GM19438 (cell line): Measurements from ENCODE around the gene PTH2.

Experiments
- ATAC-seq: cut with Tn5 transposase; IDR thresholded peaks from one replicate; pipeline ENCODE4 v1.9.1; 2021; ENCODE audit warnings: low read depth; ENCODE audit not compliant: unreplicated experiment

PTH2 gene

DNA sequence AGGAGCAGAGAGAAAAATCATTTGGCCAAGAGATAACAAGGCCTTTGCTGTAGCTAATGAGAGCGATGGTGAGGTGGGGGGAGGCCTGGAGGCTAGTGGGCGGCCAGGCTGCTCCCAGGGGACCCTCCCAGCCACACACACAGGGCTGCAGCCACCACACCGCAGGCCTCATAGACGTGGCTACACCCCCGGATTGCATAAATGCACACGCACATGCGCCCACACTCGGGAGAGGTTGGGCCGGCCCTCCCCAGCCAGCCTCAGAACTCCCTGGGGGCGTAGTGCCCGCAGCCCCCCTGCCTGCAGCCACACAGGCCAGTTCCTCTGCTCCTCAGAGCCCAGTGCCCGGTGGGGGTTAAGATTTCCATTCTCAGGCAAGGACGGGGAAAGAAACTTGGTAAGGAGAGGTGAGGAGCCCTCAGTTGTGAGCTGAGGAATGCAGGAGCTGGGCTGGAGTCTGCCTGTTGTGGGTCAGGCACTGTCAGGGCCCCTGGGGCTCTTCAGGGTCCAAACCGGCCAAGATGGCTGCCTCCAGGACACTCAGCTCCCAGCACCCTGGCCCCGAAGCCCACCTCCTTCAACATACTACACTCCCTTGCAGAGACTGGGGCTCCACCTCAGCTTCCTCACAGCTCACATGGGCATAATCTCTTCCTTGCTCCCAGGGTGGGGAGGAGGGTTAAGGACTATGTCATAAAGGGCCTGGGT is 8.0 kb downstream of the PTH2 start:
- ATAC-seq = no peak

DNA sequence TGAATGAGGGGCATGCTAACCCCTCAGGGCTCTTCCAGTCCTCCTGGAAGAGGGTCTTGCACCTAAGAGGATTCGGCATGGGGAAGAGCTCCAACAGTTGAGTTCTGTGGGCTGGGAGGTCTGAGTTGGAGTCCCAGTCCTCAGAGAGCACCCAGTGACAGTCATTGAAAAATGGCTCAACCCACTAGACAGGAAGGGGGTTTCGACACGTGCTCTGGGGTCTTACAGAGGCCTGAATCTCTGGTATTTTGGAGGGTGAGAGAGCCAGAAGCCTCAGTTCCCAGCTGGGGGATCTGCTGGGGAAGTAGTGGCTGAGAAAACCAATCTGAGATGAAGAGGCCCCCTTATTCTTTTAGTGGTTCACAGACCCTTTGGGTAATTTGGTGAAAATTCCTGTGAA is 9.0 kb downstream of the PTH2 start:
- ATAC-seq = no peak

- no peak for ATAC-seq
Measured at GRCh38 chr19:49413348-49413747, 9.9 kb downstream of the PTH2 start.

GRCh38 chr19:49411681-49412326 is 11.4 kb downstream of the PTH2 start:
- no peak for ATAC-seq

GRCh38 chr19:49409441-49410029 is 13.7 kb downstream of the PTH2 start:
- ATAC-seq = no peak

DNA sequence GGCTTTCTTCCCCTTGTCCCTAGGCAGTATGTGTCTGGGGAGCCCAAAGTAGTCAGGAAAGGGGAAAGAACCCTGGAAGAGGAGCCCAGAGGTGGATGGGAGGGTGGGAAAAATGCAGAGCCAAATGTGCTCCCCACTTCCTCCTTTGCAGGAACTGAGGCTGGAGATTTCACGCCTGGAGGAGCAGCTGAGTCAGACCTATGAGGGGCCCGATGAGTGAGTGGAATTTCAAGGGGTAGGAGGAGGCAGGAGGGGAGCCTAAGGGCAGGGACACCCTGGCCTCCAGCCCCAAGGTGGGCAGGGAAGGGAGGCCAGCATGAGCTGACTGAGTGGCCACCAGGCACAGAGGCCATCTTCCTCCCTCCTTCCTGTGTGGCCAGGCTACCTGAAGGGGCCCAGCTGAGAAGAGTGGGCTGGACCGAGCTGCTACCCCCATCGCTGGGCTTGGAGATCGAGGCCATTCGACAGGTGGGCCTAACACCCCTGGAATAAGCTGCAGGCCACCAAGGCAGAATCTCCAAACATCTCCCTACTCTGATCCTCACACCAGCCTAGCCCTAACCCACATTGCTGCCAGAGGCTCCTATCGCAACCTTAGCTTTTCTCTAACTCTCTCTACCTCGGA is 14.3 kb downstream of the PTH2 start:
- ATAC-seq = no peak

- ATAC-seq = no peak
Measured at GRCh38 chr19:49407482-49408015, 15.7 kb downstream of the PTH2 start.

DNA sequence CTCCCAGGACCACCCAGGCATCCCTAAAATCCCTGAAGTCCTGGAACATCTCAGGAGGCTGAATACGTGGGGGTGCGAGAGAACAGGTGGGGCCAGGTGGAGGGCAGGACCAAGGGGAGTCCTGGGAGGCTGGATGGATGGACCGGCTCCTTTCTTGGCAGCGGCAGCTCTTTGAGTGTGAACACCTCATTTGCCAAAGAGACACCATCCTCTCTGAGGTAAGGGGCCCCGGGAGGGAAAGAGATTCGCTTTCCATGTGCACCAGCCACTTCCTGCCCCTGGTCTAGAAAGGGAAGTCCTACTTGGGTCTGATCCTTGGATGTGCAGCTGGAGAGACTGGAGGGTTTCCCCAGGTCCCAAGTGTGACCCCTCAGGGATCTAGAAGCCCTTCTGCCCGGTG is 16.2 kb downstream of the PTH2 start:
- no peak for ATAC-seq

- no peak for ATAC-seq
Measured at GRCh38 chr19:49403404-49404187, 19.6 kb downstream of the PTH2 start.

DNA sequence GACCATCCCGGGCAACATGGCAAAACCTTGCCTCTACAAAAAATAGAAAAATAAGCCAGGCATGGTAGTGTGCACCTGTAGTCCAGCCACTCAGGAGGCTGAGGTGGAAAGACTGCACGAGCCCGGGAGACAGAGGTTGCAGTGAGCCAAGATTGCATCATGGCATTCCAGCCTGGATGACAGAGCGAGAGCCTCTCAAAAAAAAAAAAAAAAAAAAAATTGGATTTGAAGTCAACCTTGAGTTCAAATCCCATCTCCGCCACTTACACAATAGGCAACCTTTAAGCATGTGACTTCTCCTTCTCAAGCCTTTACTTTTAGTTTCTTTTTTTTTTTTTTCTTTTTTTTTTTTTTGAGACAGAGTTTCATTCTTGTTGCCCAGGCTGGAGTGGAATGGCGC is 23.2 kb downstream of the PTH2 start:
- ATAC-seq = no peak

- ATAC-seq = no peak
Measured at GRCh38 chr19:49398931-49399330, 24.3 kb downstream of the PTH2 start.

- ATAC-seq = no peak
Measured at GRCh38 chr19:49398001-49398615, 25.1 kb downstream of the PTH2 start.

DNA sequence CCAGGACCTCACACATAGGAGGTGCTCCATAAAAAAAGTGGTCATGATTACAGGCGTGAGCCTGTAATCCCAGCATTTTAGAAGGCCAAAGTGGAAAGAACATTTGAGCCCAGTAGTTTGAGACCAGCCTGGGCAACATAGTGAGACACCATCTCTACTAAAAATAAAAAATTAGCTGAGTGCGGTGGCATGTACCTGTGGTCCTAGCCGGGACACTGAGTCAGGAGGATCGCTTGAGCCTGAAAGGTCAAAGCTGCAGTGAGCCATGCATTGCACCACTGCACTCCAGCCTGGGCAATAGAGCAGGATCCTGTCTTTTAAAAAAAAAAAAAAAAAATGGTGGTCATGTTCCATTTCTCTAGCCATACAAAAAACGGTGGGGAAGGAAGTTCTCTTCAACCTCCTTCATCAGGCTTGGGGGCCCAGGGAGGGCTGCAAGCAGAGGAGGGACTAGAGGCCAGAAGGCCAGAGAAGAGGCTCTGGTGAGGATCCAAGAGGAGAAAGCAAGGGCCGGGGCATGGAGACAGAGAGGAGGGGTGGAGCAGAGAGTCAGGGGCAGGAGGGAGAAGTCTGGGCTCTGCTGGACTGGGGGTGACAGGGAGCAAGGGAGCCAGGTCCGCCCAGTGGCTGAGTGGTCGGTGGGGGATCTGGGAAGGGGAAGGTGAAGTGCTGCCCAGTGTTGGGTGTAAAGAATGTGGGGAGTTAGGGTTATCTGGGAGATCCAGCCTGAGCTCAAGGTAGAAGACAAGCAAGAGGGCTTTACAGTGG is 26.3 kb downstream of the PTH2 start:
- no peak for ATAC-seq

DNA sequence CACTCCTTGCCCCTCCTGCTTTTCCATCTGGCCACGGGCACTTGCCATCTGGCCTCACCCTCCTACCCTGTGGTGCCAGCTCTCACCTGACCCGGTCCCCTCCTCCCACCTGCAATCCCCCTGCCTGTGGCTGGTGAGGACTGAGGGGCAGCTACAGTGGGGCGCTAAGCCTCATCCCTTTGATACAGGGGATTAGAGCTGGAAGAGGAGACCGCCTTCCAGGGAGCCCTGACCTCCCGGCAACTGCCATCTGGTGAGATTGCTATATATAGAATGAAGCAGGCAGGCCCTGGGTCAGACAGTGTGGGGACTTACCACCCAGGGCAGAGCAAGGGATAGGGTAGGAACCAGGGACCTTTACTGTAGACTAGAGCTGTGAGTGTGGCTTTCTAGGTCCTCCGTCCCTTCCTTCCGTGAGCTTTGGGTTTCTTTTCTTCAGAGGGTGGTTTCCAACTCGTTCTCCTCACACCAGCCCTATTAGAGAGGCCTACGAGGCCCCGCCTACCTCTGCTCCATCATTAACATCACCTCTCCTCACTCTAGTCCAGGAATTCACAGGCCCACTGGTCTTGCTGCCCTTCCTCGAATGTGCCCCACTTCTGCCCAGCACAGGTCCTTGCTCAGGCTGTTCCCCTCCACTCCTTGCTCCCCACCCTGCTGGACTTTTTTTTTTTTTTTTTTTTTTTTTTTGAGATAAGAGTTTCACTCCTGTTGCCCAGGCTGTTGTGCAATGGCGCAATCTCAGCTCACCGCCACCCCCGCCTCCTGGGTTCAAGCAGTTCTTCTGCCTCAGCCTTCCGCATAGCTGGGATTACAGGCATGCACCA is 27.4 kb downstream of the PTH2 start:
- ATAC-seq = no peak

DNA sequence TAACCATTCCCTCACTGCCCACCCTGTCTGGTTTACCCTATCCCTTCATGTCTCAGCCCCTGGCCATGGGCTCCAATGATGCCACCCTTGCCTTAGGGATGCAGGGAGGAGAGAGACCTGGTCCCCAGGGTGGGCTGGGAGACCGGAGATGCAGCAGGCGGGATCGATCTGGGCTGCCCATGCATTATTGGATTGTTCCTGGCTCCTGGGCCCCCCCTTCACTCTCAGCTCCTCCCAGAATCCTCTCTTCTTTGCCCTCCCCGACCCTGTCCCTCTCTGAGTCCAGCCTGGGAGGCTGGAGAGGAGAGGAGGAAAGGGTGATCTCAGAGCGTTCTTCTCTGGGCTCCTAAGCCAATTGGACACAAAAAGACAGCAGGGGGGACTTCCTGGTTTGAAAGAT is 29.4 kb downstream of the PTH2 start:
- ATAC-seq = no peak

- ATAC-seq = no peak
Measured at GRCh38 chr19:49391581-49392399, 31.5 kb downstream of the PTH2 start.

- ATAC-seq = no peak
Measured at GRCh38 chr19:49390929-49391359, 32.3 kb downstream of the PTH2 start.
